Measurements from ENCODE around the gene OBP2A.

OBP2A gene

GRCh38 chr9:135552698-135553171 lies 6.8 kb downstream of the OBP2A start:
- DNase-seq, result no peak

DNA sequence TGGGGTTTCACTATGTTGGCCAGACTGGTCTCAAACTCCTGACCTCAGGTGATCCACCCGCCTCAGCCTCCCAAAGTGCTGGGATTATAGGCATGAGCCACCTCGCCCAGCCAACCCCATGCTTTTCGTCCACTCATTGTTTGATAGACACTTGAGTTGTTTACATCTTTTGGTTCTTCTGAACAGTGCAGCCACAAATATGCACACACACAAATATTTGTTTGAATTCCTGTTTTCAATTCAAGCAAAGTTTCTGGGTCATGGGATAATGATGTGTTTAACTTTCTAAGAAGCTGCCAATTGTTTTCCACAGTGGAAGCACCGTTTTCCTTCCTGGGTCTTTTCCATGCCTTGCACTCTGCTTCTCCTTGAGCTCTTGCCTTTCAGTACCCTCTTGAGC lies 8.8 kb downstream of the OBP2A start:
- no peak for DNase-seq

GRCh38 chr9:135555203-135555602 lies 9.3 kb downstream of the OBP2A start:
- no peak for DNase-seq

DNA sequence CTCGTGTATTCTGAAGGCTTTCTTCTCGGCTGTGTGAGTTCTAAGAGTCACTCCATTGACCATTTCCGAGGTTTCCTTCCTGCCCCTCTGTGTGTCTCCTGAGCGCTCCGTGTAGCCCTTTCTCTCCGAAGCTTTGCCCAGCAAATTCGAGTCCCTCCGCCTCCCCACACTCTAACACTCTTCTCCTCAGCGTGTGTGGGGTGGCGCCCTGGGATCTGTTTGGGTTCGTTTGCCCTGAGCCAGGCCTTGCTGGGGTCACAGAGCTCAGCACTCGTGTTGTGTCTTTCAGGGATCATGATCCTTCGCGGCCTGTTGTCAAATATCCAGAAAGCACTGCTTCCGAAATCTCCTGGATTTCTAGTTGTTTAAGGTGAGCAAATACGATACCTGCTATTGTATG lies 10.0 kb downstream of the OBP2A start:
- no peak for DNase-seq

GRCh38 chr9:135559606-135560005 lies 13.7 kb downstream of the OBP2A start:
- DNase-seq, result no peak

GRCh38 chr9:135561391-135562234 lies 15.7 kb downstream of the OBP2A start, which contains the start of gene PAEP:
PAEP (plus strand) TSS chr9:135561756.
- DNase-seq, result no peak

DNA sequence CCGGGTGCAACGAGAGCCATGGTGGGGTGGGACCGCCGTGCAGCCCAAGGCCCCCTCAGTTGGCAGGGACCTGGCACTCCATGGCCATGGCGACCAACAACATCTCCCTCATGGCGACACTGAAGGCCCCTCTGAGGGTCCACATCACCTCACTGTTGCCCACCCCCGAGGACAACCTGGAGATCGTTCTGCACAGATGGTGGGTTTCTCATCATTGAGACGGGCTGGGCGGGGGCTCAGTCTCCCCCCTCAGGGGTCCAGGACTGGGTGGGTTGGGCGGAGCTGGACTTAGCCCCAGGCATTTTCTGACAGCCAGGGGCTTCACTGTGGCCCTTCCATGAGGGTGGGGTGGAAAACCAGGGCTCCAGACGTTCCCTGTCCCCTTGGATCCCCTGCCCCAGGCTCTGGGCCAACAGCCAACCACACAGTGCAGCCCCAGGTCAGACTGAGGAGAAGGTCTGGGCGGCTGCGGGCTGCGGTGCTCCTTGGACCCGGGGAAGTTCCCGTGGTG lies 16.4 kb downstream of the OBP2A start:
- DNase-seq, result no peak

- no peak for DNase-seq
These were observed 17.1 kb downstream of the OBP2A start for GRCh38 chr9:135563039-135563476.

GRCh38 chr9:135563858-135564257 lies 17.9 kb downstream of the OBP2A start:
- DNase-seq, result no peak

DNA sequence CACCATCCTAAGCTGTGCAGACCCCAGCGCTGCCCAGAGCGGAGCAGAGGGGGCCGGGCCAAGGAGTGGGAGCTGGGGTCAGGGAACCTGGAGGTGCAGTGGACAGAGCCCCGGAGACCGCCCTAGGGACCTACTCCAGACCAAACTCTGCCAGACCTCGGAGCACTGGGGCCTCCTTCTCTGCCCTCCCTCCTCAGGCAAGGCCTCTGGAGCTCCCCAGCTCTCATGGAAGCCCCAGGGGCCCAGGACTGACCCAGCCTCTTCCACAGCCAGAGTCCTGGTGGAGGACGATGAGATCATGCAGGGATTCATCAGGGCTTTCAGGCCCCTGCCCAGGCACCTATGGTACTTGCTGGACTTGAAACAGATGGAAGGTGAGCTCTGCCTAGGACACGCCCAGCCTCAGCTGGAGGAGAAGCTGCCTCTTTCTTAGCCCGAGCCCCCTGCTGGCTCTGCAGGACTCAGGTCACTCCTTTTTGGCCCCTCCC lies 19.3 kb downstream of the OBP2A start:
- no peak for DNase-seq

DNA sequence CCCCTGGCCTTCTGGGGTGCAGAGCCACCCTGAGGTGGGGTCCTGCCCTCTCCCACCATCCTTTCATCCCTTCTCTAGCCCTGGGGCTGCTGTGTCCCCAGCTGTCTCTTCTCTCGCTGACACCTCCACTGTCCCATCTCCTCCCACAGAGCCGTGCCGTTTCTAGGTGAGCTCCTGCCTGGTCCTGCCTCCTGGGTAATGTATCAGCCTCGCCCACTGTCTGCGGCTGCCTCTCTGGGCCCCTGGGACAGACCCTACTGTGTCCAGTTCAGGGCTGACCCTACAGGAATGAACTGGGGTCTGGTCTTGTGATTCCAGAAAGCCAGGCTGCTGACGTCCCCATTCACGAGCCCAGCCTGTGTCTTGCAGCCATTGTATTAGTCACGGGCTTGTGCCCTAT lies 19.7 kb downstream of the OBP2A start:
- no peak for DNase-seq

- DNase-seq, result no peak
These were observed 20.6 kb downstream of the OBP2A start for GRCh38 chr9:135566552-135566951.

DNA sequence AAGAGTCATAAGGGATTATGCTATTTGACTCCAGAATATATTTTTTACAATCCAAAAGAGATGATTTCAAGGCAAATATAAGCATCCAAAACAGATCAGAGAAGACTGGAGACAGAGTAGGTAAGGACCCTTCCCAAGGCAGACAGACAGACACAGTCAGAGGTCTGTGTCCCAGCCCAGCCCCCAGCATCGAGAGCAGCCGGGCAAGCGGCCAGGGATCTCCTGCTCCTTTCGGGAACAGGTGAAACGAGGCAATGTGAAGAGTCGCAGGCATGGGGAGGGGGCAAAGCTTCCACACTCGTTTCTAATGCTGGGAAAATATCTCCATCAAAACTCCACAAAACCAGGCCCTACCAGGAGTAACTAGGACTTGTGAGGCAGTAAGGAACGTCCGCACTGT lies 21.4 kb downstream of the OBP2A start:
- DNase-seq, result no peak

DNA sequence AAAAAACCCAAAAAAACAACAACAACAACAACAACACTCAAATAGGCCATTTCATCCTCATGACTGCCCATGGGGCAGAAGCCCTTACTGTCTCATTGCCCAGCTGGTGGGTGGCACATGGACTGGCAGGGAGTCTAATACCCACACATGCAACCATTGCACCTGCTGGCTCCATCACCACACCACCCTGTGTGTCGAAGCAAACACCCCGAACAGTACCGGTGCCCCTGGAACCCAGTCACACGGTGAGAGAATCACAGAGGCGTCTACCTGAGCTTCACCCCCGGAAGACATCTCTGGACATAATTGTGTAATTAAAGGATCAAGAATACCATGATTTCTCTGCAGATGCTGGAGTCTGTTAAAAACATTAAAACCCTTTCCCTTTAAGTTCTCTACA lies 22.1 kb downstream of the OBP2A start:
- no peak for DNase-seq

- no peak for DNase-seq
These were observed 24.5 kb downstream of the OBP2A start for GRCh38 chr9:135570456-135570855.

DNA sequence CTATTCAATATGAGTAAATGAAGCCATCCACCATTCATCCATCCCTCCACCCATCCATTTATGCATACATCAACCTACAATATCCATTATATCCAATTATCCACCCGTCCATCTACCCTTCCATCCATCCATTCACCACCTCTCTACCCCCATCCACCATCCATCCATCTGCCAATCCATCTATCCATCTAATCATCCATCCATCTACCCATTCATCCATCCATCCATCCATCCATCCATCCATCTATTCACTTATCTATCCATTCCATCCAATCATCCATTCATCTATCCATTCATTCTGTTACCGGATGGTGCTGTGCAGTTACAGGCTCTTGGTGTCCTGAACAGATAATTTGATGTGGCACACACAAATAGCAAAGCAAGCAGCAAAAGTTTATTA lies 26.3 kb downstream of the OBP2A start:
- no peak for DNase-seq

GRCh38 chr9:135573124-135573523 lies 27.2 kb downstream of the OBP2A start:
- no peak for DNase-seq

GRCh38 chr9:135574331-135574730 lies 28.4 kb downstream of the OBP2A start:
- DNase-seq, result no peak

DNA sequence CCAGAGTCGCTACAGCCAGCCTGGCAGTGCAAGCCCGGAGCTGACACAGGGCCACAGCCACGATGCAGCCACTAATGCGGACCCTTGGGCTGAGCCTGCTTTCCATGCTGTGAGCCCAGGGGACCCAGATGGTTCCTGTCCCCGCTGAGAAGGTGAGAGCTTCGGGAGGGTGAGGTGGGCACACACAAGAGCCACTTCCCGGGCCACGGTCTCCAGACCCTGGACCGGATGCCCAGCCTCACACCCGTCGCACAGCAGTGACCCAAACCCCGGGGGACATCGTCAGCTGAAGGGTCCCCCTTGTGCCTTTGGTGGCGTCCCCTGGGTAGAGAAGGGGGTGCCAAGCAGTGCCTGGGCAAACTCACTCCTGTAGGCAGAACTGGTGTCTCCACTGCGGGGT lies 29.0 kb downstream of the OBP2A start:
- DNase-seq, result no peak

- no peak for DNase-seq
These were observed 30.2 kb downstream of the OBP2A start for GRCh38 chr9:135575995-135576631.

- DNase-seq, result no peak
These were observed 31.3 kb downstream of the OBP2A start for GRCh38 chr9:135577256-135577655.

DNA sequence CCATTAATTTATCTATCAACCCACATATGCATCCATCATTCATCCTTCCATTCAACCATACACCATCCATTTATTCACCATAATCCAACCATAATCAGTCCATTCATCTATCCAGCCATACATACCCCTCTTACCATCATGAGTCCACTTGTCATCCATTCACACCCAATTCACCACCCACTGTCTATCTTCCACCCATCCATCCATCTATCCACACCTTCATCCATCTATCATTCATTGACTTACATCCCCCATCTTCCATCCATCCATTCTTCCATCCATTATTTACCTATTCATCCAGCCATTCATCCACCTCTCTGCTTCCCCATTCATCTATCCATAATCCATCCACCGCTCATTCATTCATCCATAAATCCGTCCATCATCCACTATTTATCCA lies 33.4 kb downstream of the OBP2A start:
- DNase-seq, result no peak

DNA sequence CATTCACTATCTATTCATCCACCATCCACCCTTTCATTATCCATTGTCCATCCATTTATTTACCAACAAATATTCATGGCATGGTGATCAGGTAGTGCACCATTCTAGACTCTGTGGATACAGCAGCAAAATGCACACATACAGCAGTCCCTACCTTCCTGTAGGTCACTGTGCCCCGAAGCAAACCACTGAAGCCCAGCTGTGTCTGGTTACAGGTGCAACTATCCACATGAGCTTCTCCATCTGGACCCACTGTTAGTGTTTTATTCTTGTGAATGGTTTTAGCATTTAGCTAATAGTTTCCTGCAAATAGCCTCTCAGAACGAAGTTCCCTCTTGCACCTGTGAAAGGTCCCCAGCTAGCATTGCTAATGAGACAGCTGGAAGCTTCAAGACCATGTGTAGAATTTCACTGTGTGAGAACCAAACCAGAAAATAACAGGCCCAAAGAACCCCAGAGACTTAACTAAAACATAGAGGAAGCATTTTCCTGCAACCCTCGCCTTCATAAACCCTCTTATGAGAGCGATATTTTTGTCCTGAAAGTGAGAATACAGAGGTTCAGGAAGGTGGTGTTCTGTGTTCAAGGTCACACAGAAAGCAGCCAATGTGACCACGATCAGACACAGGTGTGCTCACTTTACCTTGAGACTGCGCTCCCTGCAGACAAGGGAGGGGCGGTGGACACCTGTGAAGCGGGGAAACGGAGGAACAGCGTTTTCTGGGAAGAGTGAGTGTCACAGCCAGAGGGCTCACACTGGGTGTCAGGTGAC lies 34.1 kb downstream of the OBP2A start:
- DNase-seq, result no peak

Data from NCI-H2171 (cell line).